ENCODE data around the gene LRRC10B.

The LRRC10B gene

GRCh38 chr11:61486779-61487178 lies 21.8 kb upstream of the LRRC10B start:
- TF ChIP-seq, protein P1, sequence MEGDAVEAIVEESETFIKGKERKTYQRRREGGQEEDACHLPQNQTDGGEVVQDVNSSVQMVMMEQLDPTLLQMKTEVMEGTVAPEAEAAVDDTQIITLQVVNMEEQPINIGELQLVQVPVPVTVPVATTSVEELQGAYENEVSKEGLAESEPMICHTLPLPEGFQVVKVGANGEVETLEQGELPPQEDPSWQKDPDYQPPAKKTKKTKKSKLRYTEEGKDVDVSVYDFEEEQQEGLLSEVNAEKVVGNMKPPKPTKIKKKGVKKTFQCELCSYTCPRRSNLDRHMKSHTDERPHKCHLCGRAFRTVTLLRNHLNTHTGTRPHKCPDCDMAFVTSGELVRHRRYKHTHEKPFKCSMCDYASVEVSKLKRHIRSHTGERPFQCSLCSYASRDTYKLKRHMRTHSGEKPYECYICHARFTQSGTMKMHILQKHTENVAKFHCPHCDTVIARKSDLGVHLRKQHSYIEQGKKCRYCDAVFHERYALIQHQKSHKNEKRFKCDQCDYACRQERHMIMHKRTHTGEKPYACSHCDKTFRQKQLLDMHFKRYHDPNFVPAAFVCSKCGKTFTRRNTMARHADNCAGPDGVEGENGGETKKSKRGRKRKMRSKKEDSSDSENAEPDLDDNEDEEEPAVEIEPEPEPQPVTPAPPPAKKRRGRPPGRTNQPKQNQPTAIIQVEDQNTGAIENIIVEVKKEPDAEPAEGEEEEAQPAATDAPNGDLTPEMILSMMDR (IDR thresholded peaks at IDR 0.05; ENCODE audit: borderline replicate concordance, insufficient read depth, low read depth, low read length) = no peak
- H3K4me3 ChIP-seq (ENCODE audit: low read depth, low read length) = no peak overlapping the region

- TF ChIP-seq, protein P1 (IDR thresholded peaks at IDR 0.05; ENCODE audit: borderline replicate concordance, insufficient read depth, low read depth, low read length) = no peak
- H3K4me3 ChIP-seq (ENCODE audit: low read depth, low read length) = no peak overlapping the region
Observed at GRCh38 chr11:61487342-61488025, 21.1 kb upstream of the LRRC10B start.

GRCh38 chr11:61488651-61489291 lies 19.8 kb upstream of the LRRC10B start:
- H3K4me3 ChIP-seq (ENCODE audit: low read depth, low read length) = no peak overlapping the region
- TF ChIP-seq, protein P1 (IDR thresholded peaks at IDR 0.05; ENCODE audit: borderline replicate concordance, insufficient read depth, low read depth, low read length) = no peak

DNA sequence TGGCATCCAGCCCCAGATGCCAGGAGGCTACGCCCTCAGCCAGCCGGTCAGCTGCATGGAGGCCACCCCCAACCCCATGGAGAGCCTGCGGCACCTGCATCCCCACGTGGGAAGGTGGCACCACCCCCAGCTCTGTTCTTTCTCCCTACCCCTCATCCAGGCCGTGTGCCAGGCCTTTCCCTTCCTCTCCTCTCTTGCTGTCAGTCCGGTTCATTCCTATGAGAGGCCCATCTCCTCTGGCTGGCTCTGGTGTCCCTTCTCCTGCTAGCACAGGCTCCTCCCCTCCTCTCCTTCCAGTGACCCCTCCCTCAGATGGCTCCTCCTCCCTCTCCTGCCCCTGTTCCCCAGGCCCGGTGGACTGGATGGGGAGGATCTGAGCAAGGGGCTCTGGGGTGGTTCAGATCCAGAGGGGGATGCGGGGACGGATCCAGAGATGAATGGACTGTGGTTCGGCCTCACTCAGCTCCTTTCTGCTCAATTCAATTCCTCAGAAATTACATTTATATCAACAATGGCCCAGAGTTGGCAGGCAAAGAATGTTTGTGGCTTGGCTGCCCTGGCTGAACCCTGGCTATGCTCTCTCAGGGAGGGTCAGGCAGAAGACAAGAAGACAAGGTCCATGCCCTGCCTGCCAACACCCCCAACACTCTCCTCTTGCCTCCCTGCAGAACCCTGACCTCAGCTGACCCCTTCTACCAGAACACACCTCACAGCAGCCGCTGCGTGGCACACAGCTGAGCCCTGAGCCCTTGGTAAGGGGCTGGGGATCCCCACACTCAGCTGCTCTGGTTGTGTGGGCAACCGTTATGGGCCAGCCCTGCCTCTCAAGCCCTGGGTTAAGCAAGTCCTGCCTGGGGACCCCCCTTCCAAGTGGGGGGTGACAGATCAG lies 18.5 kb upstream of the LRRC10B start:
- TF ChIP-seq, protein P1 (IDR thresholded peaks at IDR 0.05; ENCODE audit: borderline replicate concordance, insufficient read depth, low read depth, low read length) = no peak
- no peak overlapping the region for H3K4me3 ChIP-seq (ENCODE audit: low read depth, low read length)

- TF ChIP-seq, protein P1 (IDR thresholded peaks at IDR 0.05; ENCODE audit: borderline replicate concordance, insufficient read depth, low read depth, low read length) = no peak
- H3K4me3 ChIP-seq (ENCODE audit: low read depth, low read length) = no peak overlapping the region
Observed at GRCh38 chr11:61491736-61492395, 16.7 kb upstream of the LRRC10B start.

- TF ChIP-seq, protein P1 (IDR thresholded peaks at IDR 0.05; ENCODE audit: borderline replicate concordance, insufficient read depth, low read depth, low read length) = no peak
- H3K4me3 ChIP-seq (ENCODE audit: low read depth, low read length) = no peak overlapping the region
Observed at GRCh38 chr11:61494381-61494961, 14.1 kb upstream of the LRRC10B start.

Data from GM12875 (cell line).